Occipital lobe (tissue), 2 donors: Measurements from ENCODE around the gene RPTOR. TPM values are rescaled to one million over a fixed set of nuclear protein-coding genes. Genes with fewer than 3 reads are reported as not detected.

Experiments used
- DNase-seq: peaks from one replicate; lab custom pipeline; 2025; lab: John Stamatoyannopoulos, UW
- total RNA-seq: library from RNA; depleted of rRNA; stranded (reverse); fragments of >200 nt; gene quantifications from one replicate; pipeline ENCODE4 v1.2.3, GENCODE V29; 2014

RPTOR gene
- total RNA-seq, 1 donor from 2014 or later = 14.2 TPM

DNA sequence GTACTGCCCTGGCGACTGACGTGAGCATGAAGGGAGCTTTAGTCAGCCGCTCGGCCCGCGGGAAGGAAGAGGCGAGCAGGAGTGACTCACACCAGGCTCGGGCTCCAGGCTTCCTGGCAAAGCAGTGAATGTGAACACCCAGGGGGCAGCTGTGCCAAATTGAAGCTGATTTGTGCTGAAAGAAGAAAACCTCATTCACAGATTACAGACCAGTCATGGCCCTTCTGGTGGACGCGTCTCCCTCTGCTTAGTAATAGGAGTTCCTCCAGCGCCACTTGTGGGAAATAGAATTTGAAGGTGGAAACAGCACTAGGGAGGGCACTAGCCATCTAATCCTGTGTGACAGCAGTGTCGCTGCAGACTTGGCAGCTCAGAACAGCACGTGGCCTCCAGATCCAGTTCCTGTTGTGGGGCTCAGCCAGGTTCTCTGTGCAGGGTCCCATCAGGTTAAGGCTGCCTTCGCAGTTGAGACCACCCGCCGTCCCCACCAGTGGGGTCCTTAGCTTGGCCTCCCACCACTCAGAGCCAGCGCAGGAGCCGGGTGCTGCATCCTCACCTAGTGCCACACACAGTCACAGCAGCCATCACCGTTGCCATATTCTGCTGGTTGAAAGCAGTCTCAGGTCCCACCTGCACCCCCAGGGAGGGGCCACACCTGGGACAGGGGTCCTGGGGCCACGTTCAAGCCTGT lies 282.5 kb downstream of the RPTOR start:
- peak; percentile 76 for DNase-seq

DNA sequence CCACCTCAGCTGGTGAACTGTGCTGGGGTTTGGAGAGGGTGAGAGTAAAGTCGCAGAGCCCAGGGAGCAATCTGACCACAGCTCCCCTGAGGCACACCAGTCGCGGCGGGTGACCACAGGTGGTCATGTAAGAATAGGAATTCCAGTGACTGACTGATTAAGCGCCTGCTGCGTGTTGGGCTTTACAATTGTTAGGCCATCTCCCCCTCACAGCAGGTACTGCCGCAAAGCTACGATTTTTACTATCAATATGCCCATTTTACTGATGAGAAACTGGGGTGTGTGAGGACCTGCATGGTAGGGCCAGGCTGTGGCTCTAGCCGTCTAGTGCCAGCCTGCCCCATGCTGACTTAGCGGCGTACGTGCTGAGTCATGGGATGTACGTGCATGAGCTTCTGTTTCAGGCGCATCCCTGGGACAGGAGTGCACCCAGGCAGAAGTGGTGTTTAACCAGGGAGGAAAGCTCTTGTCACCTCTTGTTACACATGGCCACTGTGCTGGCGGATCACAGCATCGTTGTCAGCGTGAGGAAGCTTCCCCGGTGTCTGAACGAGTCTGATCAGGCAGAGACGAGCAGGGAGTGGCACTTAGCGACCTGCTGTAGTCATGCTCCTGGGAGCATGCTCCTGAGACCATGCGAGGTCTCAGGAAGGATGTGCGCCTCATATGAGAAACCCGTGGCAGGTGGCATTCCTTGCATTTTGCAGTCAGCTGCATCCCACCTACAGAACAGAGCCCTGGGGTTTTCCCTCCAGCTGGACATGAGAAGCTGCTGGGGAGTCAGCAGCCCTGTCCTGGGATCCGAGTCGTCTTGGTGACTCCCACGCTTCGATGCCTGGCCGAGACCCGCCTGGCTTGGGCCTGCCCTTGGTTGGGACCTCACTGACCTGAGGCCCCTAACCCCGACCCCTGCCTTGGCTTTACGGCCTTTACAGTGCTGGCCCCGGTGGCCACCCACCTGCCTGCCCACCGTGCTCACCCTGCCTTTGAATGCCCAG lies 283.3 kb downstream of the RPTOR start:
- no peak for DNase-seq

DNA sequence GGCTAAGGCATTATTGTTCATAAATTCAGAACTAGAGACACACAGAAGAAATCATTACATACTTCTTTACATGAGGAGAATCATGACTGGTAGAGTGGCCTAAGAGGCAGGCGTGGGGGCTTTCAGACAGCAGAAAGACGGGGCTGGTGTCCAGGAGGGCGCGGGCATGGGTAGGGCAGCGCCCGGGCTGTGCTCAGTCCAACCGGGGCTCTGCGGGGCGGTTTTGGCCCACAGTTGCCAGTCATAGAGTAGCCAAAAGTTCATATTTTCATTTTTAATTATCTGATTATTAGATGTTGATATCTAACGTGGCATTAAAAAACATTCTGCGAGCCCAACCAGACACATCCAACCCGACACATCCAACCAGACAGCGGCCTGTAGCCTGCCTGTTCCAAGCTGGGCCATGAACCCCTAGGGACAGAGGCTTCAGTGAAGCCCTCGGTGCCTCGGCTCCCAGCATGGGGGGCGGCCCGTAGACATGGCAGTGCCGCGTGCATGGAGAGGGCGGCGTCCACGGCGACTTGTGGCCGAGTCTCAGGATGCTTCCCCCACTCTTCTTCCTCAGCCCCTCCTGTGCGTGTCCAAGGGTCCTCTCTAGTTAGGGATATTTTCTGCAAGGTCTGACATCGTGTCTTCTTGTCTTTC lies 284.7 kb downstream of the RPTOR start:
- no peak for DNase-seq

DNA sequence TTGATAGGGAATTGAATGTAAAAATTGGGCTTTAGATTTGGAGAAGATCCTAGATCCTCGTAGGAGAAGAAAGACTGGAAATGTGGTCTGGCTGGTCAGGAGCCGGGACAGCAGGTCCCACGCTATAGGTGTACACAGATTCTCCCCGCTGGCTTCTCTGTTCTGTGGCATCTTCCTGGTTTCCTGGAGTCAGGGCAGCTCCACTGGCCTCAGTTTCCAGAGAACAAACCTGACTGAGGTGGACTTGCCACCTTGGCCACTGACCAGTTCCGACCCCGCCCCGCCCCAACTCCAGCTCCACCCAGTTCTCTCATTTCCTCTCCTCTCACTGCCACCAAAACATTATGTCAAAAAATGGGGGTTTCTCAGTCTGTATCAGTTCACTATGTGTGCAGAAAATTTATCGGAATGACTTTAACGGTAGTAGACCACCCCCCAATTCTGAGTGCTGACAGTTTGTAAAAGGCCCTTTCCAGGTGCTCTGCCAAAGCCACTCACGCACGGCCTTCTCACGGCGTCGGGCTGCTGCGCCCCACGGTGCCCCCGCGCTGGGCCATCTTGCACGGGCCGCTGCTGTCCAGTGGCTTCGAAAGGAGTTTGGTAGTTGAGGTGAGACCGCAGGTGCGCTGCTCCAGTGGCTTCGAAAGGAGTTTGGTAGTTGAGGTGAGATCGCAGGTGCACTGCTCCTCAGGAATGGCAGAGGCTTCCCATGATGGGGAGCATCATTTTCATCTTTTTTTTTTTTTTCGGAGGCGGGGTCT lies 285.6 kb downstream of the RPTOR start:
- DNase-seq = no peak

DNA sequence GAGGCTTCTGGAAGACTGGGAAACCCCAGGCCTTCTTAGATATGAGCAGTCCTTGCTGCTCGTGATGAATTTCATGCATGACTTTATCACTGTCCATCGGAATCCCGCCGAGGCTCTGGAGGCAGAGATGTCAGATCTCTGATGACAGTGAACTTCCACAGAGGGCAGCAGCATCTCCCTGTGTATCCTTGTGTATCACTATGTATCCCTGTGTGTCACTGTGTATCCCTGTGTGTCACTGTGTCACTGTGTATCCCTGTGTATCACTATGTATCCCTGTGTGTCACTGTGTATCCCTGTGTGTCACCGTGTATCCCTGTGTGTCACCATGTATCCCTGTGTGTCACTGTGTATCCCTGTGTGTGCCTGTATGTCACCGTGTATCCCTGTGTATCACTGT lies 286.9 kb downstream of the RPTOR start:
- DNase-seq = no peak

DNA sequence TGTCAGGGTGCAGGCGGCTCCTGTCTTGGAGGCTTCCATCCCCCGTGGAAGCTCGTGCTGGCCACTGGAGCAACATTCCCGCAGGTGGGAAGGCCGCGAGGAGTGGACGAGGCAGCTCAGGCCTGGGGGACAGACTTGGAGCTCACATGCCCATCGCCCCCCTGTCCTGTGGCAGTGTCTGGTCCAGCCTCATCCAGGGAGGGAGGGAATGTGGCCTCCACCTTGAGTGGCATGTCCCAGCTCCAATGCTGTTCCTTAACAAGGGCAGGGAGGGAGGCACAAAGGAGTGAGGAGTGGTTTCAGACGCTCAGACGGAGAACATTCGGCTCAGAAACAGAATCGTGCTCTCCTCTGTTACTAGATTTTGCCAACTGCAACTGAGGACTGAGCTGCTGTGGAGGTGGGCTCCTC lies 287.6 kb downstream of the RPTOR start:
- DNase-seq = peak; percentile 52

DNA sequence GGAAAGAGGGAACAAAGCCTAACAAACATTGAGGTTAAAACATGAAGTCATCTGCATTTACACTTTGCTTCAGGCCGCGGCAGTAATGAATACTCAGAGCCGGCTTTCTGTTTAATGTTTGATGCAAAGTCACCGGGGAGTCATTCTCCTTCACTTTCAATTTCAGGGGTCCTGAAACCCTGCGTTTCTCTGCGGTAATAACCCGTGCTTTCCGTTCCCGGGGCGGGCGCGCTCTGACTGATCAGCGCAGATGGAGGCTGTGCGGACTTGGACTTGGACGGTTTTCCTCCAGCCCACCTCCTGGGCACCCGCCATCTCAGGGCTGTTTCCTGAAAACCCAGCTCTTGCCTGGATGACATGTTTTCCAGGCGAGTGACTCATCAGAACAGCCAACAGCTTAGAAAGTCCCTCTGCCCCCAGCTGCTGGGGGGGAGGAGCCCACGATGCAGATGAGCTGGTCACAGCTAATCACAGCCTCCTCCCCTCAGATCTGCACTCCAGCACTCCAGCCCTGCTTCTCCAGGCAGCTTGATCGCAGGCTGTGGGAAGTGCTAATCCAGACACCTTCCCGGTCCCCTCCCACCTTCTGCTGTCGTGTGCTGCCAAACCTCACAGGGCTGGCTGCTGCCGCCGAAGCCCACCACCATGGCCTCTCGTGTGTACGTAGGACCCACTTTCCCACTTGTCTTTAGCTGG lies 288.4 kb downstream of the RPTOR start:
- peak; percentile 94 for DNase-seq

DNA sequence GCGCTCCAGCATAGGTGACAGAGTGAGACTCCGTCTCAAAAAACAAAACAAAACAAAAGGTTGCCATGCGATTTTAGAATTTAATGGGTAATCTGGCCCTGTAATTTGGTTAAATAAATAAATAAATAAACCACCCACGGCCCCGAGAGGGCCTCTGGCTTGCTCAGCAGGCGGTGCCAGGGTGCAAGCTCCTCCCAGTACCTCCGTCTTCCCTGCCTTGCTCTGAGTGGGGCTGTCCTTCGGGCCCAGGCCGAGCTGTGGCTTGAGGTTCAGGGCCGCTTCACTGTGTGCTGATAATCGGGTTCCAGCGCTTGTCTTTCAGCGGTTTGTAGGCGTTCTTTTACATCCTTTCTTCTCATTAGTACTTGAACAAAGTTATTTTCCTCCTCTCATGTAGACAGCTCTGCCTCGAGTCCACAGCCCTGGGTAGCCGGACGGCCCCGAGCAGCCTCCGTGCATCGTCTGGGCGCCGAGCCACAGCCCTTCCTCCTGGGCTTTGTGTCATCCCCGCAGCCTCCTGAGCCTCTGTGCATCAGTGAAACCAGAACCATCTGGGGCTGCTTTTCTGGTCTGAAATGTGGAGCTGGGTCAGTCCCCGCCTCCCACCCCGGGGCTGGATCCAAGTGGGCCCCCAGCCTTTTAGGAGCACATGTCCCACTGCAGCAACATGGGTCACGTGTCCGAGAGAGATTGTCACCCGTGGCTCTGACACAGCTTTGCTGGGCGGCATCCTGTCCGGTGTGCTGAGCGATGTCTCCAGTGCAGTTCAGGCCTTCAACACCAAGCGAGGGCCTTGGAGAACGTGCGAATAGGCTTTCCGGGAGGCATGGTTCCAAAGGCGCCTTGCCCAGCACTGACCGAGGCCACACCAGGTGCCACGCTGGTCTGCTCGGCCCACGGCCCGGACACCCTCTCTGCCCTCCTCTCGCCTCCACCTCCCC lies 289.6 kb downstream of the RPTOR start:
- no peak for DNase-seq

DNA sequence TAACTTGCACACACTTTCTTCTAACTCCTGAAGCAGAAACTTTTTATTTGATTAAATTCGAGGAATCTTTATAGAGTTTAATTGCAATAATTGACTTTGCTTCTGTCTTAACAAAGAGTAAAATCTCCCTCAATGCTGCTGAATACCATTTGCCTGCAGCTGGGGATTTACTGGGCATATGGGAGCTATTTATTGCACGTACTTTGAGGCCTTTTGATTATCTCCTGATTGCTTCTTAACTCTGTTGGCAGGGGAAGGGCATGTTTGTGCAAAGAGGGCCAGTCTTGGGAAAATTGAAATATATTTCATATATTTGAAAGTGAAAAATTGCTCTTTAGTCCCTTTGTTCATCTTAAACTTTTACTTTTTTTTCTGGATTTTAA lies 290.2 kb downstream of the RPTOR start:
- DNase-seq = no peak

DNA sequence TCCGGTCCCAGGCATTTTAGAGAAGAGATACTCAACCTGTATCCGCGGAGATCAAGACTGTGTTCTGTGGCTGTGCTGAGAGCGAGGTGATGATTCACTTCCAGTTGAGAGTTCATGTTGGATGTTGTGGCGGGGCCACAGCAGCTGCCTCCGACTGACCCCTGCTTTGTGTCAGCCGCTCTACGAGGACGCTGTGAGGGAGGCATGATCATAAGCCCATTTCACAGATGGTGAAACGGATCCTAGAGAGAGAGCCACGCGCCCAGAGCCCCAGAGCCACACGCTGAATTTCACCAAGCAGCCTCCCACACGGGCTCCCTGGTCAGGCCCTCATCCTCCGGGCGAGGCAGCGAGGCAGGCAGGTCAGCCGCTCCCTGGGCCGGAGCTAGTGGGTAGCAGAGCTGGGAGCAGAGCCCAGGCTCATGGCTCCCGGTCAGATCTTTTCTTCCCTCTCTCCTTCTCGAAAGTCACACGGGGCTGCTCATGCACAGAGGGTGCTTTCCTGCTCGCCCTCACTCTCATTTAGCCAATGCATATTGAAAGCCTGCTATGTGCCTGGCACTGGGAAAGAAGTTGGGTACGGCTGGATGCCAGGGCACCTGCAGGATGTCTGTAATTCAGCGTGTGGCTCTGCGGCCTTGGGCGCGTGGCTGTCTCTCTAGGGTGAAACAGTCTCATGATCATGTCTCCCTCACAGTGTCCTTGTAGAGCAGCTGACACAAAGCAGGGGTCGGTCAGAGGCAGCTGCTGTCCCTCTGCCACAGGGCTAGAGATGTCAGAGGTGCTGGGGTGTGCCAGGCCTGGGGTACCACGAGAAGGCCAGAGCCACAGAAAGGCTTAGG lies 291.4 kb downstream of the RPTOR start:
- peak; percentile 39 for DNase-seq

DNA sequence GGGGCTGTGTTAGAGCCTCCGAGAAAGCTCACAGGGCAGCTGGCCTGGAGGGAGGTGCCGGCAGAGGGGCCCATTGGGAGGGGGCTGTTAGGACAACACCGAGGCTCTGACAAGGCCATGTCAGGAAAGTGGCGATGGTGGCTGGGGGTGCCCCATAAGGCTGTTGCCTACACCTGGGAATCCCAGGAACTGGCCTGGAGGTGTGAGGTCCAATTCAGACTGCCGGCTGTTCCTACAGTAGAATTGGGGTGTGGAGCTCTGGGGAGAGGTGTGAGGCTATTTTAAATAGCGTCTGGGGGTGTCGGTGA lies 292.0 kb downstream of the RPTOR start:
- DNase-seq = no peak

DNA sequence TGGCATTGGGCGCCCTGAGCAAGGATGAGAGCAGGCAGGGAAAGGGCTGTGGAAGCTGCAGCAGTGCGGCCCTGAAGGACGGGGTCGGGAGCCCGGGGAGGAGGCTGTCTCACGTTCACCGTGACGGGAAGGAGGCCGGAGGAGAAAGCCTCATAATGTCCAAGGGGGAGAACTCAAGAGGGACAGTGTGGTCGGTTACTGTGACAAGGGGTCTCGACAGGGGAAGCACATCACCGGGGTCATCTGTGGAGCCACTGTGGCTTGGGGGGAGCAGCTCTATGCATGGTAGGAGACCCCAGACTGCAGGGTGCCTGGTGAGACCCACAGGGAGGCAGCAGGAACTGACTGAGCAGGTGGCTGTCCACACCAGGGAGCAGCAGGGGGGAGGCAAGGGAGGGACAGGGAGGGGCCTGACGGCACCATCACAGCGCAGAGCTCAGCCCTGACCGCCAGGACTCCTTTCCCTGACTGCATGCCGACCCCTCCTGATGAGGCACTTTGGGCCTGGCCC lies 292.4 kb downstream of the RPTOR start:
- no peak for DNase-seq

DNA sequence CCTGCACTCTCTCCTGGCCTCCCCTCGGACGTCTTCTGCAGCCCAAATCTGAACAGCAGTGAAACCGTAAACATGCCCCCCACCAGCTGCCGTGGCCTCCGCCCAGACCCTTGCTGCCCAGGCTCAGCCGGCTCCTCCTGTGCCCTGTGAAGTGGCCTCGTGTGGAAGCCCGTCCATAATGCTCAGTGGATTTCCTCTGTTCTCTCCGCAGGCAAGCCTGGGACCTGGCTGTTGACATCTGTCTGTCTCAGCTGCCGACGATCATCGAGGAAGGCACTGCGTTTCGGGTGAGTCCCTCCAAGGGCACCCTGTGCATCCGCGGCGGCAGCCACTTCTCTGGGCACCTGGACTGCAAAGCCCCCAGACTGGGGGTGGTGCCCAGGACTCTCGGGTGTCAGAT lies 293.1 kb downstream of the RPTOR start:
- DNase-seq = no peak

DNA sequence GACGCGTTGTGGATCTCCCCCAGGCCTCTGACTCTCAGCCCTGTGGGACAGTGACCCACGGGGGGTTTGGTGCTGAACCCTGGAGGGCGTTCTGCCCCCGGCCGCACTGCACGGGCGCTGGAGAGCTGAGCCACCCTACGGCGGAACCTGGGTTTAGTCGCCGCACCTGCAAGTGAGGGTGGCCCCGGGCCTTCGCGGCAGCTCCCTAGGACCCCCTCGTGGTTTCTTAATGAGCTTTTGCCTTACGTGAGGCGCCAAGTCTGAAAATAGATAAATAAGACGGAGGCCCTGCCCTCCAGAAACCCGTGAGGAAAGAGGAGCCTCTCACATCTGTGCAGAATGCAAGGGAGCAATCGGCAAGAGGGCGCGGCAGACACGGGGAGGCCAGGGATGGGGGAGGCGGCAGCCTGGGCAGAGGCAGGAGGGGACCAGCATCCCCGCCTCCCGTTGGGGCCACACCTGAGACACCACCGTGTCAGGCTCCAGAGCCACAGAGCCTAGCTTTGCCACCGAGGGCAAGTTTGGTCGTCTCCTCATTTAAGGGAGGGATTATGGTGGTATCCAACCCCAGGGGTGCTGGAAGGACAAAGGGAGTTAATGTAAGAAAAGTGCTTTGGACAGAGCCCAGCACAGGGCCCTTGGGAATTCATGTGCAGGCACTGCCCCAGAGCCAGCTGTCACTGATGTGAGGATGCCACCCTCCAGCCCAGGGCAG lies 293.8 kb downstream of the RPTOR start:
- no peak for DNase-seq

DNA sequence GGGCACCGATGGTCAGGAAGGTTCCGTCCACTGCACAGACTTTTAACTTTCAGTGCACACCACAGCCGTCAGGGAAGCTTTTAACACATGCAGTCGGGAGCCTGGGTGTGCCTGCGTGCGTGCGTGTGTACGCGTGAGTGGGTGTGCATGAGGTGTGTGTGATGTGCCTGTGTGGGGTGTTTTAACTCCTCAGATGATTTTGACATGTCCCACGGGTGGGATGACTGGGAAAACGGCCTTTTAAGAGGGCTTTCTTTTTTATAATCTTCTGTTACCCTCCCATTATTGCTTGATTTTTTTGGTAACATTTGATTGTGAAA lies 294.3 kb downstream of the RPTOR start:
- DNase-seq = no peak

DNA sequence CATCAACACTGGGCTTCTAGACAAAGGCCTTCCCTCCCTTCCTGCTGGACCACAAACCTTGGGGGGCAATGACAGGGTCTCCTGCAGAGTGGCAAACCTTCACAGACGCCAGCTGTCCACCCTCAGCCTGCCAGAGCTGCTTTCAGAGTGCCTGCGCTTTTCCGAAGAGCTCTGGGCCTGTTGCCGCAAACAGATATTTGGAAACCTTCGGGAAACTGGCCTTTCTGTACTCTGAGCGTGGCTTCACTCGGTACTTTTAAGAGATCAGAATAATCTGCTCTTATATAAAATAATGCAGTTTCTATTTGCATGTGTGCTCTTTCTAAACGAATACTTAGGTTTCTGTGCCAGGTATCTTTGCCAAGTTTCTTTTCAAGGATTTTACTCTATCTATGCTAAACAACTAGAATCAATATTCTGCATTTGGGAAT lies 294.9 kb downstream of the RPTOR start:
- no peak for DNase-seq

DNA sequence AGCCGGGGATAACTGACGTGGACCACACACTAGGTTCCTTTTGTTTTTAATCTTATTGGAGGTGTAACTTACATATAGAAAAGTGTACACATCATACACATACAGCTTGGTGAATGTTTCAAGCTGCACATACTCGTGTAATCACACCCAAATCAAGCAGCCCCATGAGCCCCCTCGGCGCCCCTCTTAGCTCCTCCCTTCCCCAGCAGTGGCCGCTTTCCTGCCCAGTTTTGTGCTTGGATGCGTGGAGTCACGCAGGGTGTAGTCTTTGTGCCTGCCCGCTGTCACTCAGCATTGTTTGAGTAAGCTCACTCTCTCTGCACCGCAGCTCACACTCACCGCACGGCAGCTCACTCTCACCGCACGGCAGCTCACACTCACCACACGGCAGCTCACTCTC lies 295.3 kb downstream of the RPTOR start:
- DNase-seq = no peak

DNA sequence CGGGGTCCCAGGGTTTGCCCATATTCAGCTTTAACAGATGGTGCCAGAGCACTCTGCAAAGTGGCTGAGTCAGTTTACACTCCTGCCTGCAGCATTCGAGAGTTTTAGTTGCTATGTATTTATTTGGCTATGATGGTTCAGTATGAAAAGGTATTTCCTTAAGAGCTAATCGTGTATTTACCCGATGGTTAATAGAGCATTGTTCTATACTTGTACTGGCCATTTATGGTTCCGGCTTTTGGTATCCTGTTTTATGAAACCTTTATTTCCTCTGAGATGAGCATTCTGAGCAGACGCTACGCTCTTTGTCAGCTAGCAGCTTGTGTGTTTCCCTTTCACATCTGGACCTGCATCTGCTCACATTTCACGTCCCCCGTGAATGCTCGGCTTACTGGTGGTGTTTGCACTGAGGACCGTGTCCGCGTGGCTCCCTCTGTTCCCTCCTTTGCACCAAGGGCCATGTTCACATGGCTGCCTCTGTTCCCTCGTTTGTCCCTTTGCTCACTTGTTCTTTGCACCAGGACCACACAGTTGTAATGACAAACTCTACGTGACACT lies 297.9 kb downstream of the RPTOR start:
- DNase-seq = no peak
